Measurements from ENCODE around the gene LRP6.
"Not testable (repeated sequence)": the region's sequence is repeated elsewhere in the genome, so short reads cannot be mapped to it uniquely, and the experiment has no call there.

Gene LRP6

GRCh38 chr12:12267742-12268200 lies 927 bp upstream of the LRP6 start:
- no peak for DNase-seq (ENCODE audit: low spot score)
- TF ChIP-seq CTCF (IDR thresholded peaks at IDR 0.05; ENCODE audit: borderline replicate concordance, control extremely low read depth, extremely low read depth, insufficient read depth, missing control alignments): no peak
- in situ Hi-C loops (cut with MboI; ENCODE audit: low sequenced_read_pairs, unreplicated experiment): no loop called here

GRCh38 chr12:12266389-12266872 lies 413 bp downstream of the LRP6 start:
- in situ Hi-C loops (cut with MboI; ENCODE audit: low sequenced_read_pairs, unreplicated experiment): no loop called here
- no peak for TF ChIP-seq CTCF (IDR thresholded peaks at IDR 0.05; ENCODE audit: borderline replicate concordance, control extremely low read depth, extremely low read depth, insufficient read depth, missing control alignments)
- no peak for DNase-seq (ENCODE audit: low spot score)

GRCh38 chr12:12265571-12266388 lies 1.1 kb downstream of the LRP6 start:
- no peak for DNase-seq (ENCODE audit: low spot score)
- no peak for TF ChIP-seq CTCF (IDR thresholded peaks at IDR 0.05; ENCODE audit: borderline replicate concordance, control extremely low read depth, extremely low read depth, insufficient read depth, missing control alignments)
- in situ Hi-C loops (cut with MboI; ENCODE audit: low sequenced_read_pairs, unreplicated experiment): no loop called here

- no peak for TF ChIP-seq CTCF (IDR thresholded peaks at IDR 0.05; ENCODE audit: borderline replicate concordance, control extremely low read depth, extremely low read depth, insufficient read depth, missing control alignments)
- in situ Hi-C loops (cut with MboI; ENCODE audit: low sequenced_read_pairs, unreplicated experiment): no loop called here
- no peak for DNase-seq (ENCODE audit: low spot score)
Measured at GRCh38 chr12:12265035-12265434, 1.8 kb downstream of the LRP6 start.

- DNase-seq (ENCODE audit: low spot score): no peak
- in situ Hi-C loops (cut with MboI; ENCODE audit: low sequenced_read_pairs, unreplicated experiment): no loop called here
- TF ChIP-seq CTCF (IDR thresholded peaks at IDR 0.05; ENCODE audit: borderline replicate concordance, control extremely low read depth, extremely low read depth, insufficient read depth, missing control alignments): no peak
Measured at GRCh38 chr12:12263909-12264308, 2.9 kb downstream of the LRP6 start.

GRCh38 chr12:12256291-12256757 lies 10.5 kb downstream of the LRP6 start:
- DNase-seq (ENCODE audit: low spot score); in situ Hi-C loops (cut with MboI; ENCODE audit: low sequenced_read_pairs, unreplicated experiment): not testable (repeated sequence)

GRCh38 chr12:12254553-12254952 lies 12.3 kb downstream of the LRP6 start:
- DNase-seq (ENCODE audit: low spot score): no peak
- in situ Hi-C loops (cut with MboI; ENCODE audit: low sequenced_read_pairs, unreplicated experiment): no loop called here
- no peak for TF ChIP-seq CTCF (IDR thresholded peaks at IDR 0.05; ENCODE audit: borderline replicate concordance, control extremely low read depth, extremely low read depth, insufficient read depth, missing control alignments)
